K562 (cell line): ENCODE data around the gene SETDB1. TPM values are rescaled to one million over a fixed set of nuclear protein-coding genes. Genes with fewer than 3 reads are reported as not detected.

ENCODE experiments used
- ARNT ChIP-seq, 2 experiments: fragments of 450-650 bp; IDR thresholded peaks; 2 replicates each; pipeline ENCODE4 v1.6.1; 2016; ENCODE audit warnings: mild to moderate bottlenecking in 1 of 2
- ASH1L ChIP-seq: fragments of 450-650 bp; IDR thresholded peaks from 2 replicates; pipeline ENCODE4 v1.6.1; 2018; ENCODE audit warnings: borderline replicate concordance, mild to moderate bottlenecking, low read depth; ENCODE audit not compliant: partially characterized antibody
- BCOR ChIP-seq: fragments of 450-650 bp; IDR thresholded peaks from 2 replicates; pipeline ENCODE4 v1.6.1; 2016
- CREB3 ChIP-seq: fragments of 450-650 bp; conservative IDR thresholded peaks from 2 replicates; pipeline ENCODE4 v1.6.1; 2016; ENCODE audit warnings: missing genetic modification characterization, low read depth, mild to moderate bottlenecking, missing compliant biosample characterization, moderate library complexity
- CREBBP ChIP-seq: IDR thresholded peaks from one replicate; pipeline ENCODE4 v1.6.1; 2012; ENCODE audit warnings: low read depth, mild to moderate bottlenecking, control low read depth, inconsistent platforms, low read length
- CREM ChIP-seq: IDR thresholded peaks from 2 replicates; pipeline ENCODE4 v1.6.1; 2014; ENCODE audit warnings: antibody characterized with exemption, low read depth
- CSDE1 ChIP-seq, 2 experiments: fragments of 450-650 bp; IDR thresholded peaks; 2 replicates each; pipeline ENCODE4 v1.6.1; 2016; ENCODE audit warnings: mild to moderate bottlenecking in 1 of 2
- DIDO1 ChIP-seq: fragments of 450-650 bp; IDR thresholded peaks from 2 replicates; pipeline ENCODE4 v1.6.1; 2016; ENCODE audit warnings: low read depth, missing biosample characterization, missing genetic modification characterization
- E4F1 ChIP-seq: fragments of 250-450 bp; sonication (Bioruptor Pico); IDR thresholded peaks from 2 replicates; pipeline ENCODE4 v1.5.0; 2021; ENCODE audit warnings: mild to moderate bottlenecking, borderline replicate concordance
- MAZ ChIP-seq, 2 experiments: fragments of 450-650 bp in 1 of 2; sonication (generic) in 1 of 2; formaldehyde crosslinking; IDR thresholded peaks in 1 of 2; conservative IDR thresholded peaks in 1 of 2; 2 replicates each; pipeline versions ENCODE4 v1.4.0 to v1.5.0; 2020; ENCODE audit warnings: mild to moderate bottlenecking in 1 of 2, missing genetic modification reagents in 1 of 2
- SMARCA4 ChIP-seq: fragments of 450-650 bp; IDR thresholded peaks from 2 replicates; pipeline ENCODE4 v1.6.1; 2016
- SMC3 ChIP-seq: conservative IDR thresholded peaks from 2 replicates; pipeline ENCODE4 v1.6.1; 2011; ENCODE audit warnings: low read depth, low read length, improper control_type of control experiment; ENCODE audit not compliant: insufficient read depth
- SRSF9 ChIP-seq: fragments of 200-400 bp; formaldehyde crosslinking; IDR thresholded peaks from 2 replicates; pipeline ENCODE4 v1.6.1; 2017; ENCODE audit warnings: low read depth, low read length, borderline replicate concordance
- TBL1XR1 ChIP-seq, 2 experiments: IDR thresholded peaks; 2 replicates each; pipeline ENCODE4 v1.6.1; 2012; ENCODE audit warnings: improper control_type of control experiment in 2 of 2, low read length in 2 of 2, mild to moderate bottlenecking in 1 of 2
- ZC3H8 ChIP-seq: fragments of 450-650 bp; IDR thresholded peaks from 2 replicates; pipeline ENCODE4 v1.6.1; 2017
- ZKSCAN3 ChIP-seq: fragments of 250-450 bp; sonication (Bioruptor Pico); IDR thresholded peaks from 2 replicates; pipeline ENCODE4 v1.4.0; 2020
- ZMIZ1 ChIP-seq, 2 experiments: fragments of 150-350 bp in 1 of 2; IDR thresholded peaks; 2 replicates each; pipeline ENCODE4 v1.6.1; 2012 to 2016; ENCODE audit warnings: low read depth in 2 of 2, low read length in 2 of 2, mild to moderate bottlenecking in 1 of 2, moderate library complexity in 1 of 2
- ZNF77 ChIP-seq: fragments of 250-450 bp; sonication (Bioruptor Pico); IDR thresholded peaks from 2 replicates; pipeline ENCODE4 v1.5.0; 2020
- polyA plus RNA-seq, 8 experiments: library from polyadenylated mRNA; depleted of rRNA in 4 of 8; stranded (reverse) in 5 of 8; unstranded in 3 of 8; fragments of >200 nt; fragmentation: Nextera tagmentation in 2 of 8; fragmentation: Illumina TruSeq in 1 of 8; extraction: Ambion mirVana in 2 of 8; extraction: Trizol in 1 of 8; gene quantifications; 2 replicates each; pipeline versions ENCODE4 v1.2.1 to v1.2.3, GENCODE V29; 2011 to 2014; ENCODE audit warnings: inconsistent platforms in 1 of 8, missing spikeins in 1 of 8
- total RNA-seq, 7 experiments: library from RNA; depleted of rRNA in 6 of 7; stranded (reverse); fragments of >200 nt in 6 of 7; fragmentation: Illumina TruSeq in 2 of 7; extraction: Trizol in 2 of 7; gene quantifications; 2 replicates each; pipeline versions ENCODE4 v1.2.1 to v1.2.3, GENCODE V29; 2011 to 2021; ENCODE audit warnings: low replicate concordance in 1 of 7
- TF ChIP-seq, protein P1 (sequence below), 3 experiments: IDR thresholded peaks in 2 of 3; conservative IDR thresholded peaks in 1 of 3; 2 replicates each; pipeline ENCODE4 v1.5.1; 2011 to 2012; ENCODE audit warnings: low read length in 3 of 3, mild to moderate bottlenecking in 3 of 3, control low read depth in 2 of 3, improper control_type of control experiment in 1 of 3, inconsistent platforms in 1 of 3, low read depth in 1 of 3, mixed read lengths in 1 of 3, moderate library complexity in 1 of 3; ENCODE audit not compliant: insufficient read depth in 2 of 3
- TF ChIP-seq, protein P2 (sequence below): fragments of 250-450 bp; sonication (Bioruptor Pico); IDR thresholded peaks from 2 replicates; pipeline ENCODE4 v1.5.1; 2021; ENCODE audit warnings: mild to moderate bottlenecking

Gene SETDB1
- total and polyA plus RNA-seq, 9 of the 15 experiments (the other 6 are each of a cell fraction or from before 2014, with no cell fraction given) = 21.5 to 64.4 (median 42.0) TPM

- TF ChIP-seq, protein P1, sequence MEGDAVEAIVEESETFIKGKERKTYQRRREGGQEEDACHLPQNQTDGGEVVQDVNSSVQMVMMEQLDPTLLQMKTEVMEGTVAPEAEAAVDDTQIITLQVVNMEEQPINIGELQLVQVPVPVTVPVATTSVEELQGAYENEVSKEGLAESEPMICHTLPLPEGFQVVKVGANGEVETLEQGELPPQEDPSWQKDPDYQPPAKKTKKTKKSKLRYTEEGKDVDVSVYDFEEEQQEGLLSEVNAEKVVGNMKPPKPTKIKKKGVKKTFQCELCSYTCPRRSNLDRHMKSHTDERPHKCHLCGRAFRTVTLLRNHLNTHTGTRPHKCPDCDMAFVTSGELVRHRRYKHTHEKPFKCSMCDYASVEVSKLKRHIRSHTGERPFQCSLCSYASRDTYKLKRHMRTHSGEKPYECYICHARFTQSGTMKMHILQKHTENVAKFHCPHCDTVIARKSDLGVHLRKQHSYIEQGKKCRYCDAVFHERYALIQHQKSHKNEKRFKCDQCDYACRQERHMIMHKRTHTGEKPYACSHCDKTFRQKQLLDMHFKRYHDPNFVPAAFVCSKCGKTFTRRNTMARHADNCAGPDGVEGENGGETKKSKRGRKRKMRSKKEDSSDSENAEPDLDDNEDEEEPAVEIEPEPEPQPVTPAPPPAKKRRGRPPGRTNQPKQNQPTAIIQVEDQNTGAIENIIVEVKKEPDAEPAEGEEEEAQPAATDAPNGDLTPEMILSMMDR (IDR thresholded peaks at IDR 0.05 in 2 of 3, conservative IDR thresholded peaks at IDR 0.05 in 1 of 3; ENCODE audit: insufficient read depth in 2 of 3, low read depth in 1 of 3, low read length in 3 of 3) = peak in 2 of 3 experiments; percentile 26 to 51; a peak in 4 of 6 replicates
- TF ChIP-seq, protein P2, sequence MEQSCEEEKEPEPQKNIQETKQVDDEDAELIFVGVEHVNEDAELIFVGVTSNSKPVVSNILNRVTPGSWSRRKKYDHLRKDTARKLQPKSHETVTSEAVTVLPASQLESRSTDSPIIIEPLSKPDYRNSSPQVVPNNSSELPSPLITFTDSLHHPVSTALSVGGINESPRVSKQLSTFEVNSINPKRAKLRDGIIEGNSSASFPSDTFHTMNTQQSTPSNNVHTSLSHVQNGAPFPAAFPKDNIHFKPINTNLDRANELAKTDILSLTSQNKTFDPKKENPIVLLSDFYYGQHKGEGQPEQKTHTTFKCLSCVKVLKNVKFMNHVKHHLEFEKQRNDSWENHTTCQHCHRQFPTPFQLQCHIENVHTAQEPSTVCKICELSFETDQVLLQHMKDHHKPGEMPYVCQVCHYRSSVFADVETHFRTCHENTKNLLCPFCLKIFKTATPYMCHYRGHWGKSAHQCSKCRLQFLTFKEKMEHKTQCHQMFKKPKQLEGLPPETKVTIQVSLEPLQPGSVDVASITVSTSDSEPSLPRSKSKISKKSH (CRISPR knock-in tag) = no peak
- no peak for TF ChIP-seq ZMIZ1 (IDR thresholded peaks at IDR 0.05; ENCODE audit: low read depth in 2 of 2, low read length in 2 of 2)
- no peak for TF ChIP-seq E4F1 (CRISPR knock-in tag)
- TF ChIP-seq CREB3 = no peak
- TF ChIP-seq SMC3 = no peak
- TF ChIP-seq SMARCA4 = peak; percentile 42; the same call in 1 of the 2 replicates
- no peak for TF ChIP-seq CSDE1 (IDR thresholded peaks at IDR 0.05)
- TF ChIP-seq ZC3H8 = no peak
- no peak for TF ChIP-seq ZNF77 (CRISPR knock-in tag)
- TF ChIP-seq MAZ (CRISPR knock-in tag; conservative IDR thresholded peaks at IDR 0.05 in 1 of 2, IDR thresholded peaks at IDR 0.05 in 1 of 2) = no peak
- no peak for TF ChIP-seq DIDO1 (tag)
- TF ChIP-seq CREM = peak; percentile 37; the same call in 1 of the 2 replicates
- no peak for TF ChIP-seq ARNT (IDR thresholded peaks at IDR 0.05)
- no peak for TF ChIP-seq SRSF9
- no peak for TF ChIP-seq CREBBP
- no peak for TF ChIP-seq BCOR
- no peak for TF ChIP-seq TBL1XR1 (IDR thresholded peaks at IDR 0.05; ENCODE audit: low read length in 2 of 2)
- no peak for TF ChIP-seq ZKSCAN3 (CRISPR knock-in tag)
- no peak for TF ChIP-seq ASH1L
These were observed 87.4 kb downstream of the SETDB1 start (continued) for GRCh38 chr1:151013518-151013917.
